ENCODE results near the gene CHRM4. TPM values are rescaled to one million over a fixed set of nuclear protein-coding genes. Genes with fewer than 3 reads are reported as not detected.
A peak's percentile ranks its signal among the peaks of the same experiment; 100 is the strongest.

Gene CHRM4
- total RNA-seq, 1 experiment from 2014 or later: not detected

GRCh38 chr11:46348566-46349401 is 42.8 kb downstream of the CHRM4 start:
- BruUV-seq (replicated peaks): TSS peak; percentile 27
- POLR2A ChIA-PET: interaction anchor here (0.6 to 1.4 kb wide), 7 partner anchors 8 to 273 kb away, joined by 3 to 6 read pairs (median 4); no protein-coding TSS in a partner anchor
- Mint-ChIP-seq H3K36me3 (ENCODE audit: insufficient read depth, unreplicated experiment) (peaks cover 6% of the 10 kb centered on the region), H3K27me3 (ENCODE audit: insufficient read depth, unreplicated experiment) (no peaks in the 10 kb centered on the region), H3K4me3 (ENCODE audit: unreplicated experiment) (peak overlapping the region; percentile 59), H3K4me1 (ENCODE audit: insufficient read depth, unreplicated experiment) (peaks cover 31% of the 10 kb centered on the region), H3K27ac (ENCODE audit: low read depth, unreplicated experiment) (peak overlapping the region; percentile 27), H3K9me3 (ENCODE audit: unreplicated experiment) (no peaks in the 10 kb centered on the region)
- intact Hi-C loops (cut with micrococcal nuclease): no loop called here
- no peak for TF ChIP-seq CTCF (IDR thresholded peaks at IDR 0.05; ENCODE audit: unreplicated experiment)
- CTCF ChIA-PET: interaction anchor here (0.6 to 1.6 kb wide), 16 partner anchors 9 to 209 kb away, joined by 3 to 7 read pairs (median 3); no protein-coding TSS in a partner anchor
- no peak for DNase-seq (ENCODE audit: unreplicated experiment)

GRCh38 chr11:46347637-46348311 is 43.8 kb downstream of the CHRM4 start:
- no peak for TF ChIP-seq CTCF (IDR thresholded peaks at IDR 0.05; ENCODE audit: unreplicated experiment)
- DNase-seq (ENCODE audit: unreplicated experiment): no peak
- peak overlapping the region; percentile 59 for H3K4me3 Mint-ChIP-seq (ENCODE audit: unreplicated experiment)
- no peaks in the 10 kb centered on the region for H3K9me3 Mint-ChIP-seq (ENCODE audit: unreplicated experiment)
- H3K4me1 Mint-ChIP-seq (ENCODE audit: insufficient read depth, unreplicated experiment): peaks cover 31% of the 10 kb centered on the region
- BruUV-seq (replicated peaks): no TSS peak
- H3K27ac Mint-ChIP-seq (ENCODE audit: low read depth, unreplicated experiment): no peak overlapping the region
- ChIA-PET POLR2A (interaction anchor here (0.7 to 1.4 kb wide), 5 partner anchors 9 to 104 kb away, joined by 4 to 6 read pairs (median 4); no protein-coding TSS in a partner anchor), CTCF (interaction anchor here (0.6 to 1.6 kb wide), 8 partner anchors 9 to 145 kb away, joined by 3 to 7 read pairs (median 3); no protein-coding TSS in a partner anchor)
- intact Hi-C loops (cut with micrococcal nuclease): no loop called here
- H3K27me3 Mint-ChIP-seq (ENCODE audit: insufficient read depth, unreplicated experiment): no peaks in the 10 kb centered on the region
- peaks cover 6% of the 10 kb centered on the region for H3K36me3 Mint-ChIP-seq (ENCODE audit: insufficient read depth, unreplicated experiment)

GRCh38 chr11:46346886-46347636 is 44.5 kb downstream of the CHRM4 start, which contains the start of gene DGKZ:
DGKZ (plus strand) TSS chr11:46347463; CDS start chr11:46347660, 197 bp downstream.
- peaks cover 31% of the 10 kb centered on the region for H3K4me1 Mint-ChIP-seq (ENCODE audit: insufficient read depth, unreplicated experiment)
- H3K9me3 Mint-ChIP-seq (ENCODE audit: unreplicated experiment): no peaks in the 10 kb centered on the region
- DNase-seq (ENCODE audit: unreplicated experiment): peak; percentile 78
- intact Hi-C loops (cut with micrococcal nuclease): no loop called here
- no TSS peak for BruUV-seq (replicated peaks)
- peak within 1 kb of the TSS; percentile 27 for H3K27ac Mint-ChIP-seq (ENCODE audit: low read depth, unreplicated experiment)
- POLR2A ChIA-PET: interaction anchor here (0.6 to 1.0 kb wide), 5 partner anchors 8 to 161 kb away, joined by 3 to 4 read pairs (median 4); no protein-coding TSS in a partner anchor
- CTCF ChIA-PET: interaction anchor here (0.7 to 1.6 kb wide), 11 partner anchors 10 to 382 kb away, joined by 3 to 7 read pairs (median 3); no protein-coding TSS in a partner anchor
- H3K27me3 Mint-ChIP-seq (ENCODE audit: insufficient read depth, unreplicated experiment): no peaks in the 10 kb centered on the region
- H3K4me3 Mint-ChIP-seq (ENCODE audit: unreplicated experiment): peak within 1 kb of the TSS; percentile 59
- peaks cover 6% of the 10 kb centered on the region for H3K36me3 Mint-ChIP-seq (ENCODE audit: insufficient read depth, unreplicated experiment)
- peak; percentile 81 for TF ChIP-seq CTCF (IDR thresholded peaks at IDR 0.05; ENCODE audit: unreplicated experiment)
